Testis (tissue), 2 donors: ENCODE results near the gene KLHL33.

Source experiments
- POLR2A ChIP-seq: fragments of 450-650 bp; IDR thresholded peaks from one replicate; pipeline ENCODE4 v1.6.1; 2017; ENCODE audit warnings: antibody characterized with exemption, mild to moderate bottlenecking, moderate library complexity
- TF ChIP-seq, protein P1 (sequence below), 3 experiments: fragments of 450-650 bp in 2 of 3; fragments of 200-600 bp in 1 of 3; sonication (generic) in 1 of 3; IDR thresholded peaks; one replicate each; pipeline ENCODE4 v1.5.1; 2016 to 2019; ENCODE audit warnings: antibody characterized with exemption in 3 of 3, mild to moderate bottlenecking in 2 of 3, moderate library complexity in 1 of 3

GRCh38 chr14:20429801-20430669 lies 5.9 kb downstream of the KLHL33 start:
- TF ChIP-seq, protein P1, sequence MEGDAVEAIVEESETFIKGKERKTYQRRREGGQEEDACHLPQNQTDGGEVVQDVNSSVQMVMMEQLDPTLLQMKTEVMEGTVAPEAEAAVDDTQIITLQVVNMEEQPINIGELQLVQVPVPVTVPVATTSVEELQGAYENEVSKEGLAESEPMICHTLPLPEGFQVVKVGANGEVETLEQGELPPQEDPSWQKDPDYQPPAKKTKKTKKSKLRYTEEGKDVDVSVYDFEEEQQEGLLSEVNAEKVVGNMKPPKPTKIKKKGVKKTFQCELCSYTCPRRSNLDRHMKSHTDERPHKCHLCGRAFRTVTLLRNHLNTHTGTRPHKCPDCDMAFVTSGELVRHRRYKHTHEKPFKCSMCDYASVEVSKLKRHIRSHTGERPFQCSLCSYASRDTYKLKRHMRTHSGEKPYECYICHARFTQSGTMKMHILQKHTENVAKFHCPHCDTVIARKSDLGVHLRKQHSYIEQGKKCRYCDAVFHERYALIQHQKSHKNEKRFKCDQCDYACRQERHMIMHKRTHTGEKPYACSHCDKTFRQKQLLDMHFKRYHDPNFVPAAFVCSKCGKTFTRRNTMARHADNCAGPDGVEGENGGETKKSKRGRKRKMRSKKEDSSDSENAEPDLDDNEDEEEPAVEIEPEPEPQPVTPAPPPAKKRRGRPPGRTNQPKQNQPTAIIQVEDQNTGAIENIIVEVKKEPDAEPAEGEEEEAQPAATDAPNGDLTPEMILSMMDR (IDR thresholded peaks at IDR 0.05), result no peak
- no peak for TF ChIP-seq POLR2A
